ENCODE measurements around the gene ADSS2.

ADSS2 gene

GRCh38 chr1:244448279-244449036 lies 3.3 kb downstream of the ADSS2 start:
- Histone ChIP-seq H3K9me2 (replicated peaks; ENCODE audit: low read depth, low read length) (no peaks in the 10 kb centered on the region), H2AFZ (ENCODE audit: low read length) (no peak overlapping the region), H3K4me2 (ENCODE audit: low read depth, low read length, poor library complexity, severe bottlenecking) (peak overlapping the region; percentile 99), H4K20me1 (ENCODE audit: insufficient read depth, low read length, poor library complexity, severe bottlenecking) (peaks cover 65% of the 10 kb centered on the region), H3K9ac (ENCODE audit: low read depth, low read length, poor library complexity, severe bottlenecking) (peak overlapping the region; percentile 96), H3K4me3 (ENCODE audit: low read length, poor library complexity, severe bottlenecking) (peak overlapping the region; percentile 100), H3K36me3 (ENCODE audit: insufficient read depth, low read length) (no peaks in the 10 kb centered on the region), H3K9me3 (ENCODE audit: insufficient read depth, low read depth, low read length) (no peaks in the 10 kb centered on the region), H3K79me2 (ENCODE audit: insufficient read depth, low read length) (peaks cover 78% of the 10 kb centered on the region), H3K4me1 (ENCODE audit: insufficient read depth, low read length, poor library complexity, severe bottlenecking) (peaks cover 70% of the 10 kb centered on the region), H3K27me3 (ENCODE audit: insufficient read depth, low read length, poor library complexity, severe bottlenecking) (no peaks in the 10 kb centered on the region), H3F3A (ENCODE audit: low read depth) (no peaks in the 10 kb centered on the region)
- TF ChIP-seq EZH2phosphoT487 (IDR thresholded peaks at IDR 0.05; ENCODE audit: borderline replicate concordance) (no peak), CTCF (conservative IDR thresholded peaks at IDR 0.05; ENCODE audit: low read length) (no peak)

- no peak overlapping the region for H2AFZ ChIP-seq (ENCODE audit: low read length)
- H3K9me2 ChIP-seq (replicated peaks; ENCODE audit: low read depth, low read length): no peaks in the 10 kb centered on the region
- no peak for TF ChIP-seq CTCF (conservative IDR thresholded peaks at IDR 0.05; ENCODE audit: low read length)
- TF ChIP-seq EZH2phosphoT487 (IDR thresholded peaks at IDR 0.05; ENCODE audit: borderline replicate concordance): no peak
- H3K9me3 ChIP-seq (ENCODE audit: insufficient read depth, low read depth, low read length): no peaks in the 10 kb centered on the region
- peaks cover 88% of the 10 kb centered on the region for H3K79me2 ChIP-seq (ENCODE audit: insufficient read depth, low read length)
- H3K4me1 ChIP-seq (ENCODE audit: insufficient read depth, low read length, poor library complexity, severe bottlenecking): peaks cover 67% of the 10 kb centered on the region
- H3K4me2 ChIP-seq (ENCODE audit: low read depth, low read length, poor library complexity, severe bottlenecking): peak overlapping the region; percentile 99
- H3K36me3 ChIP-seq (ENCODE audit: insufficient read depth, low read length): no peaks in the 10 kb centered on the region
- H4K20me1 ChIP-seq (ENCODE audit: insufficient read depth, low read length, poor library complexity, severe bottlenecking): peaks cover 70% of the 10 kb centered on the region
- H3K4me3 ChIP-seq (ENCODE audit: low read length, poor library complexity, severe bottlenecking): peak overlapping the region; percentile 100
- no peaks in the 10 kb centered on the region for H3K27me3 ChIP-seq (ENCODE audit: insufficient read depth, low read length, poor library complexity, severe bottlenecking)
- peak overlapping the region; percentile 96 for H3K9ac ChIP-seq (ENCODE audit: low read depth, low read length, poor library complexity, severe bottlenecking)
- H3F3A ChIP-seq (ENCODE audit: low read depth): no peaks in the 10 kb centered on the region
Observed at GRCh38 chr1:244447552-244447951, 4.2 kb downstream of the ADSS2 start.

- Histone ChIP-seq H3K36me3 (ENCODE audit: insufficient read depth, low read length) (no peaks in the 10 kb centered on the region), H4K20me1 (ENCODE audit: insufficient read depth, low read length, poor library complexity, severe bottlenecking) (peaks cover 70% of the 10 kb centered on the region), H3K9me2 (replicated peaks; ENCODE audit: low read depth, low read length) (no peaks in the 10 kb centered on the region), H3K9ac (ENCODE audit: low read depth, low read length, poor library complexity, severe bottlenecking) (peak overlapping the region; percentile 96), H3K27me3 (ENCODE audit: insufficient read depth, low read length, poor library complexity, severe bottlenecking) (no peaks in the 10 kb centered on the region), H3K4me1 (ENCODE audit: insufficient read depth, low read length, poor library complexity, severe bottlenecking) (peaks cover 63% of the 10 kb centered on the region), H3K4me3 (ENCODE audit: low read length, poor library complexity, severe bottlenecking) (peak overlapping the region; percentile 100), H3K79me2 (ENCODE audit: insufficient read depth, low read length) (peaks cover 93% of the 10 kb centered on the region), H3K4me2 (ENCODE audit: low read depth, low read length, poor library complexity, severe bottlenecking) (peak overlapping the region; percentile 99), H2AFZ (ENCODE audit: low read length) (no peak overlapping the region), H3F3A (ENCODE audit: low read depth) (no peaks in the 10 kb centered on the region), H3K9me3 (ENCODE audit: insufficient read depth, low read depth, low read length) (no peaks in the 10 kb centered on the region)
- TF ChIP-seq EZH2phosphoT487 (IDR thresholded peaks at IDR 0.05; ENCODE audit: borderline replicate concordance) (no peak), CTCF (conservative IDR thresholded peaks at IDR 0.05; ENCODE audit: low read length) (no peak)
Observed at GRCh38 chr1:244447024-244447423, 4.7 kb downstream of the ADSS2 start.

All from Loucy (cell line).